ENCODE results near the gene AMDHD2.

GRCh38 chr16:2484898-2485508, 35.2 kb upstream of the AMDHD2 start:
- TF ChIP-seq POLR2AphosphoS5 (IDR thresholded peaks at IDR 0.05; ENCODE audit: insufficient read depth in 1 of 2, low read depth in 1 of 2): no peak
- no peak for TF ChIP-seq CTCF (IDR thresholded peaks at IDR 0.05)
